Uterus (tissue), 4 donors: ENCODE data around the gene TDP1. TPM values are rescaled to one million over a fixed set of nuclear protein-coding genes. Genes with fewer than 3 reads are reported as not detected.

Experiments used
- DNase-seq, 2 donors: peaks; one replicate each; pipeline ENCODE4 v3.0.0-alpha.2; 2019 to 2020
- H3K27ac ChIP-seq, 2 donors: fragments of 200-600 bp; sonication (generic); 1 replicate in 1 of 2; 2 replicates in 1 of 2; pipeline ENCODE4 v1.5.1; 2016 to 2018
- H3K27me3 ChIP-seq, 2 donors: fragments of 200-600 bp; sonication (generic); one replicate each; pipeline ENCODE4 v1.5.1; 2018 to 2019; ENCODE audit warnings: control low read depth in 1 of 2
- H3K36me3 ChIP-seq, 2 donors: fragments of 200-600 bp; sonication (generic); one replicate each; pipeline ENCODE4 v1.5.1; 2019; ENCODE audit warnings: control low read depth in 1 of 2
- H3K4me1 ChIP-seq, 2 donors: fragments of 200-600 bp; sonication (generic); one replicate each; pipeline ENCODE4 v1.5.1; 2018 to 2019; ENCODE audit warnings: control low read depth in 1 of 2
- H3K4me3 ChIP-seq, 2 donors: fragments of 200-600 bp; sonication (generic); 1 replicate in 1 of 2; 2 replicates in 1 of 2; pipeline ENCODE4 v1.5.1; 2018 to 2019; ENCODE audit warnings: mild to moderate bottlenecking in 1 of 2
- H3K9me3 ChIP-seq, 2 donors: fragments of 200-600 bp; sonication (generic); one replicate each; pipeline ENCODE4 v1.5.1; 2019; ENCODE audit warnings: control low read depth in 1 of 2
- CTCF ChIP-seq, 4 experiments: fragments of 200-600 bp in 2 of 4; fragments of 450-650 bp in 2 of 4; sonication (generic) in 2 of 4; IDR thresholded peaks; one replicate each; pipeline ENCODE4 v1.5.1; 2016 to 2019; ENCODE audit warnings: antibody characterized with exemption in 4 of 4, mild to moderate bottlenecking in 2 of 4, moderate library complexity in 1 of 4
- POLR2A ChIP-seq, 2 donors: fragments of 450-650 bp; IDR thresholded peaks; one replicate each; pipeline ENCODE4 v1.6.1; 2016; ENCODE audit warnings: antibody characterized with exemption in 2 of 2, mild to moderate bottlenecking in 1 of 2, moderate library complexity in 1 of 2
- intact Hi-C: fragments of 100-400 bp; cut with DNase I; formaldehyde crosslinking; loops from one replicate; pipeline ENCODE4 v1.15.1; 2023; ENCODE audit warnings: low total_unique reads
- total RNA-seq, 4 donors: library from RNA; depleted of rRNA in 3 of 4; stranded (reverse); fragments of >200 nt in 3 of 4; gene quantifications; one replicate each; pipeline versions ENCODE4 v1.1.0 to v1.2.4, GENCODE V29; 2014 to 2023
- donor health status: DM: yes; HTN: yes; CAD: no.

Gene TDP1
- total RNA-seq, 4 donors from 2014 or later: 1.3 to 30.8 (median 9.8) TPM

- no peak overlapping the region for H3K27ac ChIP-seq
These were observed 31.5 kb upstream of the TDP1 start for GRCh38 chr14:89924268-89924667.

GRCh38 chr14:89926694-89927093 is 29.0 kb upstream of the TDP1 start:
- intact Hi-C loops: no loop called here
- no peak for DNase-seq
- Histone ChIP-seq H3K36me3 (no peaks in the 10 kb centered on the region), H3K27ac (no peak overlapping the region), H3K4me1 (no peaks in the 10 kb centered on the region), H3K4me3 (no peak overlapping the region), H3K9me3 (no peaks in the 10 kb centered on the region), H3K27me3 (no peaks in the 10 kb centered on the region)
- TF ChIP-seq CTCF (IDR thresholded peaks at IDR 0.05) (no peak), POLR2A (IDR thresholded peaks at IDR 0.05) (no peak)

More at GRCh38 chr14:89924268-89924667, 31.5 kb upstream of the TDP1 start:
- Histone ChIP-seq H3K36me3 (no peaks in the 10 kb centered on the region), H3K4me3 (no peak overlapping the region), H3K9me3 (no peaks in the 10 kb centered on the region), H3K27me3 (no peaks in the 10 kb centered on the region), H3K4me1 (no peaks in the 10 kb centered on the region)
- no peak for DNase-seq
- no peak for TF ChIP-seq CTCF (IDR thresholded peaks at IDR 0.05)
- TF ChIP-seq POLR2A (IDR thresholded peaks at IDR 0.05): no peak
- intact Hi-C loops: no loop called here

GRCh38 chr14:89927186-89927865 is 28.4 kb upstream of the TDP1 start:
- intact Hi-C loops: no loop called here
- no peak for DNase-seq

GRCh38 chr14:89933002-89933401 is 22.7 kb upstream of the TDP1 start:
- Histone ChIP-seq H3K4me3 (no peak overlapping the region), H3K27ac (no peak overlapping the region), H3K4me1 (no peaks in the 10 kb centered on the region), H3K27me3 (no peaks in the 10 kb centered on the region), H3K9me3 (no peaks in the 10 kb centered on the region), H3K36me3 (no peaks in the 10 kb centered on the region)
- no peak for TF ChIP-seq POLR2A (IDR thresholded peaks at IDR 0.05)
- no peak for TF ChIP-seq CTCF (IDR thresholded peaks at IDR 0.05)
- no peak for DNase-seq
- intact Hi-C loops: no loop called here

More at GRCh38 chr14:89927186-89927865, 28.4 kb upstream of the TDP1 start:
- H3K4me1 ChIP-seq: no peaks in the 10 kb centered on the region
- no peaks in the 10 kb centered on the region for H3K36me3 ChIP-seq
- H3K4me3 ChIP-seq: no peak overlapping the region
- H3K9me3 ChIP-seq: no peaks in the 10 kb centered on the region
- H3K27ac ChIP-seq: no peak overlapping the region
- H3K27me3 ChIP-seq: no peaks in the 10 kb centered on the region
- TF ChIP-seq CTCF (IDR thresholded peaks at IDR 0.05) (no peak), POLR2A (IDR thresholded peaks at IDR 0.05) (no peak)

GRCh38 chr14:89936654-89937185 is 19.0 kb upstream of the TDP1 start:
- no peak for TF ChIP-seq POLR2A (IDR thresholded peaks at IDR 0.05)
- TF ChIP-seq CTCF (IDR thresholded peaks at IDR 0.05): no peak
- intact Hi-C loops: no loop called here
- H3K9me3 ChIP-seq: no peaks in the 10 kb centered on the region
- no peak for DNase-seq
- no peak overlapping the region for H3K27ac ChIP-seq
- H3K4me3 ChIP-seq: no peak overlapping the region
- no peaks in the 10 kb centered on the region for H3K27me3 ChIP-seq
- H3K4me1 ChIP-seq: no peaks in the 10 kb centered on the region
- H3K36me3 ChIP-seq: no peaks in the 10 kb centered on the region
